ENCODE measurements around the gene UQCC2.

The UQCC2 gene

GRCh38 chr6:33704215-33705066, 7.1 kb downstream of the UQCC2 start:
- H3K9me3 ChIP-seq (ENCODE audit: control insufficient read depth, insufficient read depth, low read depth, low read length), result no peaks in the 10 kb centered on the region
- H3K9ac ChIP-seq (ENCODE audit: low read length), result no peak overlapping the region
- no peaks in the 10 kb centered on the region for H3K27me3 ChIP-seq (ENCODE audit: control insufficient read depth, insufficient read depth, low read length)
- peaks cover 62% of the 10 kb centered on the region for H3K36me3 ChIP-seq (ENCODE audit: control insufficient read depth, insufficient read depth, low read length)
- H3K27ac ChIP-seq (ENCODE audit: low read depth, low read length), result no peak overlapping the region
- no peak overlapping the region for H3K4me3 ChIP-seq (ENCODE audit: low read depth, low read length)
- H3K4me1 ChIP-seq (ENCODE audit: control insufficient read depth, insufficient read depth, low read length), result peaks cover 14% of the 10 kb centered on the region; the same call in 1 of the 2 replicates

DNA sequence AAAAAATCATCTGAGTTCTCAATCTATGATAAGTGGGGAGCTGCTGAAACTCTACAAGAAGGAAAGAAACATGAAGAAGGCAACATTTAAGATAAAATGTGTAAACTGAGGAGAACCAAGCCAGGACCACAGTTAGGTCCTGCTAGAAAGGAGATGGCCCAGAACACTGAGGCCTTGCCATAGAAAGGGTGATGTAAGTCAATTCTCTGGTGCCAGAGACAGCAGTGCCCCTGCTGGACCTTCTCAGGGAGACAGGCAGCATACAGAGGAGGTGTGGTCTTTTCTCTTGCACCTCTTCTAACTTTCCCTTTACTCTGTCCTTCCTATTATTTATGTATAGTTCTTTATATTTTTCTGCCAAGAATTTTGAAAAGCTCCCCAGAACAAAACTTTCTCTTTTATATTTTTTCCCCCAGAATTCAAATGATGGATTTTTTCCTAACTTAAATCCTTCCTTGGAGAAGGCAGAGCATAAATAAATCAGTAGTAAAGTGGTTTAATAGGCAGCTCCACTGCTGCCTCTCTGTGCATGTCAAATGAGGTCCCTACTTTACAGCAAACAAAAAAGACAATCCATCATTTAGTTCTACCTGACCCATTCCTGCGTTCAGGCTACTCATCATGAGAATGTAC, 9.0 kb downstream of the UQCC2 start:
- Histone ChIP-seq H3K4me1 (ENCODE audit: control insufficient read depth, insufficient read depth, low read length) (peaks cover 20% of the 10 kb centered on the region; the same call in 1 of the 2 replicates), H3K27ac (ENCODE audit: low read depth, low read length) (no peak overlapping the region)

DNA sequence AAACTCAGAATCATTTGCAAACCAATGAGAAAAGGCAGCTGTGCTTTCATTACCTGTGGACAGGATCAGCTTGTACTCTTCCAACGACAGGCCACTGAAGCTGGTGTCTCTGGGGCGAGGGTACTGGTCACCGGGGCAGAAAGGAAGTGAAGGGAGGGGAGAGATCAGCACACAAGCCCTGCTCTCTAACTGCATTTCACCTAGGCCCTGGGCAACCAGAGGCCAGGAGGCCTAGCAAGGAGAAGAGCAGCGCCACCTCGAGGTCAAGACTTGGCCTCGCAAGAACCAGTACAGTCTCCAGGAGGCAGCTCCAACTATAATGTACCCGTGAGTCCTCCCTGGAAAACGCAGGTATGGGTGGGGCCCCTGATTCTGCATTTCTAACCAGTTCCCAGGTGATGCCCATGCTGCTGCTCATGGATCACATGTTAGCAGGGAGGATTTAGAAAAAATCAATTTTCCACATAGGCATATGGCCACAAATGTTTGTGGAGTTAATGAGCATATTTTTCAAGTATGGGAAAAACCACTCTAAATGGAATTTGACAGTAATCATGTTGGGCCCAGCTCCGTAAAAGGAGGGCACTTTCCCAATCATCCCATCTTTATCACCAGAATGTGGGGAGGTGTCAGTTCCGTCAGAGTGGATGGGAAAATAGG, 11.0 kb downstream of the UQCC2 start:
- Histone ChIP-seq H3K27me3 (ENCODE audit: control insufficient read depth, insufficient read depth, low read length) (no peaks in the 10 kb centered on the region), H3K27ac (ENCODE audit: low read depth, low read length) (no peak overlapping the region), H3K36me3 (ENCODE audit: control insufficient read depth, insufficient read depth, low read length) (peaks cover 69% of the 10 kb centered on the region), H3K4me1 (ENCODE audit: control insufficient read depth, insufficient read depth, low read length) (peaks cover 19% of the 10 kb centered on the region; the same call in 1 of the 2 replicates), H3K9ac (ENCODE audit: low read length) (no peak overlapping the region), H3K9me3 (ENCODE audit: control insufficient read depth, insufficient read depth, low read depth, low read length) (no peaks in the 10 kb centered on the region), H3K4me3 (ENCODE audit: low read depth, low read length) (no peak overlapping the region)

More for the DNA sequence above, 9.0 kb downstream of the UQCC2 start:
- no peak overlapping the region for H3K9ac ChIP-seq (ENCODE audit: low read length)
- H3K27me3 ChIP-seq (ENCODE audit: control insufficient read depth, insufficient read depth, low read length), result no peaks in the 10 kb centered on the region
- H3K4me3 ChIP-seq (ENCODE audit: low read depth, low read length), result no peak overlapping the region
- H3K36me3 ChIP-seq (ENCODE audit: control insufficient read depth, insufficient read depth, low read length), result peaks cover 61% of the 10 kb centered on the region
- no peaks in the 10 kb centered on the region for H3K9me3 ChIP-seq (ENCODE audit: control insufficient read depth, insufficient read depth, low read depth, low read length)

- H3K36me3 ChIP-seq (ENCODE audit: control insufficient read depth, insufficient read depth, low read length), result peaks cover 76% of the 10 kb centered on the region
- no peak overlapping the region for H3K9ac ChIP-seq (ENCODE audit: low read length)
- no peak overlapping the region for H3K4me3 ChIP-seq (ENCODE audit: low read depth, low read length)
- H3K27me3 ChIP-seq (ENCODE audit: control insufficient read depth, insufficient read depth, low read length), result no peaks in the 10 kb centered on the region
- no peak overlapping the region for H3K27ac ChIP-seq (ENCODE audit: low read depth, low read length)
- peaks cover 17% of the 10 kb centered on the region; the same call in 1 of the 2 replicates for H3K4me1 ChIP-seq (ENCODE audit: control insufficient read depth, insufficient read depth, low read length)
- no peaks in the 10 kb centered on the region for H3K9me3 ChIP-seq (ENCODE audit: control insufficient read depth, insufficient read depth, low read depth, low read length)
Observed at GRCh38 chr6:33699739-33700138, 11.8 kb downstream of the UQCC2 start.

GRCh38 chr6:33699131-33699530, 12.4 kb downstream of the UQCC2 start:
- no peaks in the 10 kb centered on the region for H3K9me3 ChIP-seq (ENCODE audit: control insufficient read depth, insufficient read depth, low read depth, low read length)
- no peak overlapping the region for H3K4me3 ChIP-seq (ENCODE audit: low read depth, low read length)
- H3K27me3 ChIP-seq (ENCODE audit: control insufficient read depth, insufficient read depth, low read length), result no peaks in the 10 kb centered on the region
- H3K36me3 ChIP-seq (ENCODE audit: control insufficient read depth, insufficient read depth, low read length), result peaks cover 76% of the 10 kb centered on the region
- no peak overlapping the region for H3K9ac ChIP-seq (ENCODE audit: low read length)
- H3K27ac ChIP-seq (ENCODE audit: low read depth, low read length), result no peak overlapping the region
- H3K4me1 ChIP-seq (ENCODE audit: control insufficient read depth, insufficient read depth, low read length), result peaks cover 17% of the 10 kb centered on the region; the same call in 1 of the 2 replicates

- Histone ChIP-seq H3K4me3 (ENCODE audit: low read depth, low read length) (no peak overlapping the region), H3K27me3 (ENCODE audit: control insufficient read depth, insufficient read depth, low read length) (no peaks in the 10 kb centered on the region), H3K9ac (ENCODE audit: low read length) (no peak overlapping the region), H3K27ac (ENCODE audit: low read depth, low read length) (no peak overlapping the region), H3K9me3 (ENCODE audit: control insufficient read depth, insufficient read depth, low read depth, low read length) (no peaks in the 10 kb centered on the region), H3K4me1 (ENCODE audit: control insufficient read depth, insufficient read depth, low read length) (peaks cover 17% of the 10 kb centered on the region; the same call in 1 of the 2 replicates), H3K36me3 (ENCODE audit: control insufficient read depth, insufficient read depth, low read length) (peaks cover 79% of the 10 kb centered on the region)
Observed at GRCh38 chr6:33698494-33698893, 13.0 kb downstream of the UQCC2 start.

DNA sequence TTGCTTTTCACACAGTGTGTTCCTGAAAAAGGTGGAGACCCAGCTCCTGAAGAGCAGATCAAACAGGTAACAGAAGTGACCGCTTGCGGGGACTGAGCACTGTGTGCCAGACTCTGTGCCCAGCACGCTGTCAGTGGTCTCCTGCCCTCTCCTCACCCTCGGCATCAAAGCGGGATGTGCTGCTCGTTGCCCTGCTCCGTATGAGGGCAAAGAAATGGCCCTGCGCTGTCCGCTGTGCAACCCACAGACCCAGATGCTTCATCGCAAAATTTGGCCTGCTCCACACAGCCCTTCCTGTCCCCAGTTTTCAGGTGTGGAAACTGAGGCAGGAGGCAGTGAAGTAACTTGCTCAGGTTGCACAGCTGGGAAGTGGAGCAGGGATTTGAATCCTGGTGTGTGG, 13.7 kb downstream of the UQCC2 start:
- no peak overlapping the region for H3K9ac ChIP-seq (ENCODE audit: low read length)
- H3K36me3 ChIP-seq (ENCODE audit: control insufficient read depth, insufficient read depth, low read length), result peaks cover 86% of the 10 kb centered on the region
- peaks cover 17% of the 10 kb centered on the region; the same call in 1 of the 2 replicates for H3K4me1 ChIP-seq (ENCODE audit: control insufficient read depth, insufficient read depth, low read length)
- H3K4me3 ChIP-seq (ENCODE audit: low read depth, low read length), result no peak overlapping the region
- H3K9me3 ChIP-seq (ENCODE audit: control insufficient read depth, insufficient read depth, low read depth, low read length), result no peaks in the 10 kb centered on the region
- no peaks in the 10 kb centered on the region for H3K27me3 ChIP-seq (ENCODE audit: control insufficient read depth, insufficient read depth, low read length)
- no peak overlapping the region for H3K27ac ChIP-seq (ENCODE audit: low read depth, low read length)

- no peak overlapping the region for H3K4me3 ChIP-seq (ENCODE audit: low read depth, low read length)
- peaks cover 26% of the 10 kb centered on the region; the same call in 1 of the 2 replicates for H3K4me1 ChIP-seq (ENCODE audit: control insufficient read depth, insufficient read depth, low read length)
- no peak overlapping the region for H3K9ac ChIP-seq (ENCODE audit: low read length)
- H3K27ac ChIP-seq (ENCODE audit: low read depth, low read length), result no peak overlapping the region
- no peaks in the 10 kb centered on the region for H3K9me3 ChIP-seq (ENCODE audit: control insufficient read depth, insufficient read depth, low read depth, low read length)
- peaks cover 96% of the 10 kb centered on the region for H3K36me3 ChIP-seq (ENCODE audit: control insufficient read depth, insufficient read depth, low read length)
- no peaks in the 10 kb centered on the region for H3K27me3 ChIP-seq (ENCODE audit: control insufficient read depth, insufficient read depth, low read length)
Observed at GRCh38 chr6:33696548-33697518, 14.7 kb downstream of the UQCC2 start.

DNA sequence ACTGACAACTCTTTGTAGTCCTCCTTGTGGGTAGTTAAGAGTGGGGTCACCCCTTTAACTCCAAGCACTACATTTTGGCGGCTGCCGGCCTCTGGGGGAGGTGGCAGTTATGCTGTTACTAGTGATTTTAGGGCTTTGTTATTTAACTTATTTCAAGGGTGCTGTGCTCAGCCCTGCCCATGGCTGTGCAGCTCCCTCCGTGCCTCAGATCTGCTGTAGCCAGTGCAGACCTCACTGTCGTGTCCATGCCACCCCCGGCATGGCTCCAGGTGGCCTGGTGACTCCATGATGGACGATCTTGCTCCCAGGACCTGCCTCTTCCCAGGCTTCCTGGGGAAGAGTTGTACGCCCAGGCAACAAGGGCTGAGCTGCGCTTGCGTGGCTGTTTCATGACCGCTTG, 15.4 kb downstream of the UQCC2 start:
- peaks cover 32% of the 10 kb centered on the region; the same call in 1 of the 2 replicates for H3K4me1 ChIP-seq (ENCODE audit: control insufficient read depth, insufficient read depth, low read length)
- no peak overlapping the region for H3K4me3 ChIP-seq (ENCODE audit: low read depth, low read length)
- no peak overlapping the region for H3K27ac ChIP-seq (ENCODE audit: low read depth, low read length)
- no peaks in the 10 kb centered on the region for H3K27me3 ChIP-seq (ENCODE audit: control insufficient read depth, insufficient read depth, low read length)
- no peak overlapping the region for H3K9ac ChIP-seq (ENCODE audit: low read length)
- no peaks in the 10 kb centered on the region for H3K9me3 ChIP-seq (ENCODE audit: control insufficient read depth, insufficient read depth, low read depth, low read length)
- peaks cover 96% of the 10 kb centered on the region for H3K36me3 ChIP-seq (ENCODE audit: control insufficient read depth, insufficient read depth, low read length)

DNA sequence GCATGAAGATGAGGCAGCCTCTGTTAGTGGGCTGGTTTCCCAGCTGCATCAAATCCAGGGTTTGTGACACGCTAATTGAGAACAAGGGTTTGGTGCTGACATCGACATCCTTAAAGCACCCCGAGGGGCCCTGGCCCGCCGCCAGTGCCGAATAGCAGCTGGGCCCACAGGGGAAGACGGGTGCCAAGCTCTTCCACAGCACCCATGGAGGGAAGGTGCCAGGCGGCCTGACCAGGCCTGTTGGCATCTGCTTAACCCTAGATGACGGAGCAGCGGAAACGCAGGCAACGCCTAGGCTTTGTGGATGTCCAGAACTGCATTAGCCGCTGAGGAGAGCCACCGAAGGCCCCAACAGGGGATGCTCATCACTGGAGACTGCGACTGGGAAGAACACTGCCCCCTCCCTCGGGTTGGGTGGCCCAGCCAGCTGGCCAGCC, 16.0 kb downstream of the UQCC2 start:
- H3K36me3 ChIP-seq (ENCODE audit: control insufficient read depth, insufficient read depth, low read length), result peaks cover 96% of the 10 kb centered on the region
- no peak overlapping the region for H3K27ac ChIP-seq (ENCODE audit: low read depth, low read length)
- H3K9me3 ChIP-seq (ENCODE audit: control insufficient read depth, insufficient read depth, low read depth, low read length), result no peaks in the 10 kb centered on the region

More for the DNA sequence above, 16.0 kb downstream of the UQCC2 start:
- no peaks in the 10 kb centered on the region for H3K27me3 ChIP-seq (ENCODE audit: control insufficient read depth, insufficient read depth, low read length)
- H3K4me1 ChIP-seq (ENCODE audit: control insufficient read depth, insufficient read depth, low read length), result peaks cover 32% of the 10 kb centered on the region; the same call in 1 of the 2 replicates
- no peak overlapping the region for H3K9ac ChIP-seq (ENCODE audit: low read length)
- H3K4me3 ChIP-seq (ENCODE audit: low read depth, low read length), result no peak overlapping the region
